Measurements from ENCODE around the gene ABCC8.

GRCh38 chr11:17413414-17414316 lies 63.0 kb downstream of the ABCC8 start:
- no peak for TF ChIP-seq GATA2 (IDR thresholded peaks at IDR 0.05; ENCODE audit: low read depth, low read length)
- TF ChIP-seq GATA3 (IDR thresholded peaks at IDR 0.05; ENCODE audit: low read depth, low read length), result no peak
